HG02840 (cell line): Measurements from ENCODE around the gene CCDC6.

Experiments used
- ATAC-seq: cut with Tn5 transposase; IDR thresholded peaks from one replicate; pipeline ENCODE4 v1.9.1; 2021; ENCODE audit warnings: mild to moderate bottlenecking, moderate library complexity, moderate number of reproducible peaks; ENCODE audit not compliant: unreplicated experiment, low FRiP score

The CCDC6 gene

DNA sequence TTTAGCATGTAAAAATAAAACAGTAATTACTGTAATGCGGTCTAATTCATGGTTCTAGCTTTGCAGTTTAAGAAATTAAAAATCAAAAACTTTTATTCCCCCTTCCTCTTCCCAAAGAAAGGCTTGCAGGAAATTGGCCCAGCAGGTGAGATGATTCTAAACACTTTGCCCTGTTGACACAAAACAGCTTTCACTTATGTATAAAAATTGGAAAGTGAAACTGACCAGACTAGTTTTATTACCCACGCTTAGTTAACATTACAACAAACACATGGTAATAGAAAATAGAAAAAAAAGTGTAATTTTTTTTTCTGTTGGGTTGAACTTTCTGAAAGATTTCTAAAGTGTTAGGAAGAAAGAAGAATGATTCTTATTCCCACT is 1.2 kb upstream of the CCDC6 start:
- no peak for ATAC-seq

DNA sequence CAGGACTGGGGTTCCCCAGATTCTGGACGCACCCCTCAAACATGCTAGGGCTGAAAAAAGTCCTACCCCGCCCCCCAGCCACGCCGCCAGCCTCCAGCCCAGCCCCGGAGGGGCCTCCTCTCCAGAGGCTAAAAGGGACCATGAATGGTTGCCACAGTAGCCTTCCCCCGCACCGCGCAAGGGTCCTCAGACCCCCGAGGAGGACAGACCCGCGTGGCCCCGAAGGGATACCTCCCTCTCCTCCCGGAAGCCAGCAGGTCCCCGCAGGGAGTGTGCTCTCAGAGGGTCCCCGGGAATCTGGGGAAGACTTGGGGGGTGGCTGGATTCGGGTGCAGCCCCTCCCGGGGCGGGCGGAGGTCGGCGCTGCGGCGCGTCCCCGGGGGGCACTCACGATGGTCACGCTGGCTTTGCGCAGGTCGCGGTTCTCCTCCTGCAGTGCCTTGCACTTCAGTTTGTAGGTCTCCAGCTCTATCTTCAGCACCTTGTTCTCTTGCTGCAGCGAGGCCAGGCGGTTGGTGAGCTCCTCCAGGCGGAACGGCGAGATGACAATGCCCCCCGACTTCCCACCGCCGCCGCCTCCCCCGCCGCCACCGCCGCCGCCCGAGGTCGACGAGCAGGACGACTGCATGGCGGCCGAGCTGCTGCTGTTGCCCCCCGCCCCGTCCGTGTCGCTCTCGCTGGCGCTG is 482 bp downstream of the CCDC6 start:
- peak; percentile 3 for ATAC-seq

DNA sequence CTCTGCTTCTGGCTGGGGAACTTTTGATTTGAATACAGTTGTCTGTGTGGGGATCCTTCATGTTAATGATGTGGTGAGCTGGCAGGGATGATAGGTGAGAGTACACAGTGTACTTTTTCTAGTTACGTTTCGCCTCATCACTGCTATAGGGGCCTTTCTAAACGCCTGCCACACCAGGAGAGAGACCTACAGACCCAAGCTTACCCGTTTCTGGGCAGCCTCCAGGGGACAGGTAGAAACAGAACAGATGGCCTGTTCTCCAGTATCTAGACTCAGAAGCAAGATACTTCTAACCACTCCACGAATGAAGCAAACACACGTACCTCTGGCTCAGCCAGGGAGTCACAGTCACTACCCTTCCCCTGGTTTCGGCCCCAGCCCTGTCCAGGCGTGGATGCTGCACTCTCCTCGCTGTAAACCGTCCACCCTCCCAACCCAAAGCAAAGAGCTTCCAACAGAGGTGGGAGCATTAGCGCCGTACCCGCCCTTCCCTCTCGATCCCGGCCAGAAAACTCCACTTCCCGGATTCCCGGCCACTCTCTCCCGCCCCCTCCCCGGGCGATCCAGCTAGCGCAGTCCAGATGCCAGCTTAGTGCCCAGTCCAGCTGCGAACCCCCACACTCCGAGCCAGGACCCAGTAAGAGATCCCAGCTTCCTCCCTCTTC is 1.2 kb downstream of the CCDC6 start:
- ATAC-seq, result peak; percentile 50

DNA sequence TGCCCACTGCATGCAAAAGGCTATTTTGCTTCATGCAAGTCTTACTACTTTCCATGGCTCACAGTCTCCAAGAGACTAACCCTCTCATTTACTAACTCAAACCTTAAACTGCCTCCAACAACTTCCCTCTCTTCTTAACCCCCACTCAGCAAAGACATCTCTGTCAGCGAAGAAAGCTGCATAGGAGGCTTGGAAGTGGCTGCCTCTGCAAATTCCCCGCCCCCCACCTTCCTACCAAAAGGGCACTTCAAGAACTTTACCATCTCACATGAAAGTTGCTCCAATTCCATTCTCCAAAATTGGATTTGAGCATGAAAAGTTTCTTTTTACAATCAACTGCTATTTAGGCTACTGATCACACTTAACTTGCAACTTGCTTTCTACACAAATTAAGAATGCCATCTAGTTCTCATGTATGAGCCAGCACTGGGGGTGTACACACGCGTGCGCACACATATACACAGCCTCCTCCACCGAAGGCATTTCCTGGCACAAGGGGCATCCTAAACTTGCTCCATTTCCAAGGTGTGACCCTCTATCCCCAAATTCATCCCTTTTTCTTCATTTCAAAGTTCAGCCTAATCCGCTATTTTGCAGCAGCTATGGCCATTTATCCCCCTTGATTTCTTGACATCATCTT is 1.8 kb downstream of the CCDC6 start:
- no peak for ATAC-seq

DNA sequence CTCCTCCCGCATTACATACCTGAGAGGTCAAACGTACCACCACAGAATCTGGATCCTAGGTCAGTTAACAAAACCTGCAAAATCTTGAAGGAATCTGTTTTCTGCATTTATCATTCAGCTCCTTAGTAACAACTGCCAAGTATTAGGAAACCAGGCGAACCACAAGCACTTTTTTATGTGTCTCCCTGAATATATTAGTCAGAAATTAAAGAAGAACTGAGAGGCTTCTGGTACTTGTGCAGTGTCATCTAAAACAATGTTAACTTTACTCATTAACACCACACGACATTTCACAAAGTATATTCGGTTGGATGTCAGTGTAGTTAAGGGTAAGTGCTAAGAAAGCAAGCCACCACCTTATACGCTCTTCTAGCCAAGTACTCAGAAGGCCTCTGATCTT is 2.5 kb downstream of the CCDC6 start:
- no peak for ATAC-seq

DNA sequence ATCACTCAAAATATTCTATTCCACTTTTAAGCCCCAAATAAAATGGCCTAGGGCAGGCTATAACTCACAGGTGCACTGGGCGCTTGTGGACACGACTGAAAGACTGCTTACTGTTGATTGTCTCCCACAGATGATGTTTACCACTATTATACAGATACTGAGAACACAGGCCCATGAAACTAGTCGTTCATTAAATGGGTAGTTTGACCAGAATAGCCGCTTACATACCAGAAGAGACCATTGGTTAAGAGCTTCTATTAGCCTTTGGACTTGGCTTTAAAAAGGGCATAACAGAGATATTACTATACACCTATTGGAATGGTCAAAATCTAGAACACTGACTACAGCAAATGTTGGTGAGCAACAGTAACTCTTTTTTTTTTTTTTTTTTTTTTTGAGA is 4.3 kb downstream of the CCDC6 start:
- no peak for ATAC-seq

DNA sequence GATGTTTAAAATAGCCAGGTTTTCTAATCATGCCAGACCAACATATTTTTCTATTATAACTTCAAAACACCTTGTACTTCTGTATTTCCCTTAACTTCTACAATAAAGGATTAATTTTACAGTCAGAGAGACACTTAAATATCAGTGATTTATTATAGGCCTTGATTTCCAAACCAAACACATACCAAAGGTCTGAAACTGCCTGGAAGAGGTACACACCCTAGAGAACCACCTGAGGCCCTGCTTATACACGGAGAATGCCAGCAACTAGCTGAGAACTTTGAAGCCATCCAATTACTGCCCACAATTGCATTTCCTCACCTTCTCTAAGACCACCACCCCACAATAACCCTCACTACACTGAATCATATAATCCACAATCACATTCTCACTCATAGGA is 4.9 kb downstream of the CCDC6 start:
- ATAC-seq, result no peak

DNA sequence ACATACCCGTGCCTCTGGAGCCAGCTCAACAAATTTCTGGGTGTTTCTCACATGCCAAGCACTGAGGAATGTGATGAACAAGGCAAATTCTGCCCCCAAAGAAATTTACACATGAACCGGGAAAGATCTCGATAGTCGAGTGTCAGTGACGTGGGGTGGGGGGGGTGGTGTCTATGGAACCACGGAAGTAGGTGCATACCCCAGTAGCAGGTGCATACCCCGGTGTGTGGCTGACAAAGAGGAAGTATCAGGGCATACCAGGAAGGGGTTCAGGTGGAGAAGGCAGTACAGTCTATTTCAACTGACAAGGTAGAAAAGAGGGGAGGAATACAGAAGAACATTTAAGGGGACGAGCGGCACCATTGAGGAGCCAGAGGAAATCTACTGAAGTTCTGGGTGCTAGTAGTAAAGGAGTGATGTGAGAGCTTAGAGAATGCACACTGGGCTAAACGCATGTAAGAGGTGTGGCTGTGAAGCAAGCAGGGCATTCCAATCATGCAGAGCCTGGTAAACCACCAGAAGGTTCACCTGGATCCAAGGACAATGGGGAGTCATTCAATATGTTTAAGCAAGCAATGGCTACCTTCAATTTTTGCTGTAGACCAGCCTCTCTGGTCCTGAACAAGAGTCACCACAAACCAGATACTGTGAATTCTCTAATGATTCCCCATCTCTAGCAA is 6.2 kb downstream of the CCDC6 start:
- no peak for ATAC-seq

DNA sequence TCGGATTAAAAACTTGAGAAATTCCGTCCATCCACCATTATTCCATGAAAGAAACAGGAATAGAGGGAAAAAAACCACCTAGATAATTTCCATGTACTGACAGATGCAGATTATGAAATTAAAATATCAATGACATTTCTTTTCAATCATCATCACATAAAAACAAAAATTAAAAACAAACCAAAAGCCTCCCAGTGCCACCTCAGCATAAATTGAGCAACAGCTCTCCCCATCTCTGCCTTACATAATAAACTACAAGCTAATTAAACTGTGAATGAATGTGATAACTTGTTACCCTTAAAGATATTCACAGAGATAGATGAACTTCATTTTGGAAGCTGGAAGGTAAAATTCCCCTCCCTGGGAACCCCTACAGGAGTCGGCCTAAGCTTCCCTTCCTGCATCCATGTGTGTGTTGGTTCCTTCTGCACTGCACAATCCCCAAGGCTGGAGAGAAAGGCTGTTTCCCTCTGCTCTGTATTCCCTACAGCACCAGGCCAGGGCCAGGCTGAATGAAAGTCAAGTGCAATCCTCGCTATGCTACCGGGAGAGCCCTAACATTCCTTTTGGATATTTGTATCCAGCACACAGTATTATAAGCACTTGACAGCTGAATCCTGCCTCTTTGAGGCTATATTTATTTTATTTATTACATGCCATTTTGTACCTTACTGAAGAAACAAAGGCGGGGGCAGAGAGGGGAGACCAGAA is 8.1 kb downstream of the CCDC6 start:
- ATAC-seq, result no peak

DNA sequence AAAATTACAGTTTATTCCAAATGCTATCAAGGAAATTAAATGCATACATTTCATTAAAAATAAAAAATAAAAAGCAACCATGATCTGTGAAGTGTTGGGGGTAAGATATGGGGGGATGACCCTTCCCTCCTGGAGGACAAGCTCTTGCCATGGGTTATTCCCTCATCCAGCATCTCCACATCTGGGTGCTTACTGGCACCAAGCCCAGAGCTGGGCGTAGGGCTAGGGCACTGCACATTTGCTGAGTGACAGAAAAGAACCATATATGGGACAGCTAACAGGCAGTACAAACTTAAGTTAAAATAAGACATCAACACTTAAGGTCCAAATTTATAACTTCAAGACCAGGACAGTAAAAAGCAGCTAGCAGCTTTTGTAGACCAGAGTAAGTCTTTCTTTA is 10.2 kb downstream of the CCDC6 start:
- no peak for ATAC-seq

DNA sequence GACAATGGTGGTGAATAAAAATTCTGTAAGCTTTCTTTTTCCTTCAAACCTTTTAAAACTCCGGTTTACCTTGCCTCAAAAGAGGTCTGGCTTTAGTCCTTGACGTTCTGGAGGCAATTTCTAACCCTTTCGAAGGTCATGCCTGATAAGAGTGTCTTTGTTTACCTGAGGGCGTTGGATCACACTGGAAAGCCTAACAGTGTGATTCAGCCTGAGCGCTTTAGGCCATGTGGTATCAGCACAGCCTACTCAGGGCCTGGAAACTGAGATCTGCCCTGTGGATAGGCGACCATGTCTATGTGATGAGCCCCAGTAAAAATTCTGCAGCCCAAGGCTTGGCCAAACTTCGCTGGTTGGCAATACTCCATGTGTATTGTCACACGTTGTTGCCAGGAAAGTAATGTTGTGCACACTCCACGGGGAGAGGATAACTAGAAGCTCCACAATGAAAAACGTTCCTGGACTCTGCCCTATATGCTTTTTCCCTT is 10.7 kb downstream of the CCDC6 start:
- no peak for ATAC-seq

DNA sequence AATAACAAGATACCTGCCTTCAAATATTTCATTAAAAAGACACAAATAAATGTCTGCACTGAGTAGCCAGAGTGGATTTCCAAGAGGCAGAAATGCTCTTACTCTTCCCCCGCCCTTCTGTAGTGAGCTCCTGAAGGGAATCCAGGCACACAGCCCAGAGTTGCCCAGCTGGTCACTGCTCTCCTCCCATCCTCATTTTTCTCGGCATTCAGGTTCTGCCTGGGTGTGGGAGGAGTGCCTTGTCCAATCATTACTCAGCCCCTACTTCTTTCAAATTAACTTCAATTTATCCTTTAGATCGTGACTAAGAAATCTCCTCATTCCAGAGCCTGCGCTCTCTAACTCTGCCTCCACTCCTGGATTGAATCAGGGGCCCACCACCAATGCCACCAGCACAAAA is 12.2 kb downstream of the CCDC6 start:
- ATAC-seq, result no peak

DNA sequence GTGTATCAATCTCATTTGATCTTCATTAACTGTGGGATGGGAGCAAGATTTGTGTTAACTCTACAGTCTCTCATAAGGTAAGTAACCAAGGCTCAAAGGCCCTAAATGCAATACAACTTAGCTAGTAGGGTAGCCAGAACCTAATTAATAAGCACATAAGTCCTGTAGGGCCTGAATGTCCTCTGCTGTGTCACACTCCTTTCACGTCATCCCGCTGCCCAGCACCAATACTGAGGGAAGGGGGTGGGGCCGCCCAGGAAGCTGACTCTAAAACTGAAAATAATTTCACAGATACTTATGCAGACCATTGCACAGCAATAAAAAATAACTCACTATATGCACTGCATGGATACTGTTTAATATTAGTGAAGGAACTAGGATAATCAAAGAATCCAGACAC is 13.7 kb downstream of the CCDC6 start:
- no peak for ATAC-seq

DNA sequence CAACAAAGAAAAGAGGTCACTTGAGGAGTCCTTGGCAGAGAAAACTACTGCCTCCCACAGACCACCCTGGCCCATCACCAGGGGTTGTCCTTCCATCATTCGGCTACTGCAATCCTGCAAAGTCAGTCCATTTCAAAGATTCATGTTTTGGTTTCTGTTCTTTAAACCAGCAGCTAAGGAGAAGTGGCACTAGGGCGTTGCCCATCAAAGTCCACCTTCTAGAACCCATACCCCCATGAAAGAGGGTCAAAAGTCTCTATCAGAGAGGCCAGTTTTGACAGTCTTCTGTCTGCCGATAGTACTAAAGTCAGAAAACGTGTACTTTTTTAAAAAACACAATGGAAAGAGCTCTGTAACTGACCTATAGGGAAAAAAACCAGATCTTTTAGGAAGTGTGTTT is 14.4 kb downstream of the CCDC6 start:
- no peak for ATAC-seq

DNA sequence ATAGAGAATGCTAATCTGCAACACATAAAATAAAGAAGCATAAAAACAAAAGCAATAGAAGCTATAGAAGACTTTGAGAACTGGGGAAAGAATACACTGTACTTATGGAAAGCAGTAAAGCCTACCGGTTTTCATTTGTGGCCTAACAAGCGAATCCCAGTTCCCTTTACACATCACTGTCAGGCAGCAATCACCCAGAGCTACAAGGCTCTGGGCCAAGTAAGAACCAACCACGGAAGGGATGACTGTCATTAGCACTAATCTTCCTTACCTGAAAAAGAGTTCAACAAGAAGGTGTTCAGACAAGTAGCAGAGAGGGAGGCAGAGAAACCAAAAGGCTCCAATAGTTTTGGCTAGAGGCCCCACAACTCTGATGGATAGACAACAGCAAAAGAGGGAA is 15.0 kb downstream of the CCDC6 start:
- ATAC-seq, result no peak

DNA sequence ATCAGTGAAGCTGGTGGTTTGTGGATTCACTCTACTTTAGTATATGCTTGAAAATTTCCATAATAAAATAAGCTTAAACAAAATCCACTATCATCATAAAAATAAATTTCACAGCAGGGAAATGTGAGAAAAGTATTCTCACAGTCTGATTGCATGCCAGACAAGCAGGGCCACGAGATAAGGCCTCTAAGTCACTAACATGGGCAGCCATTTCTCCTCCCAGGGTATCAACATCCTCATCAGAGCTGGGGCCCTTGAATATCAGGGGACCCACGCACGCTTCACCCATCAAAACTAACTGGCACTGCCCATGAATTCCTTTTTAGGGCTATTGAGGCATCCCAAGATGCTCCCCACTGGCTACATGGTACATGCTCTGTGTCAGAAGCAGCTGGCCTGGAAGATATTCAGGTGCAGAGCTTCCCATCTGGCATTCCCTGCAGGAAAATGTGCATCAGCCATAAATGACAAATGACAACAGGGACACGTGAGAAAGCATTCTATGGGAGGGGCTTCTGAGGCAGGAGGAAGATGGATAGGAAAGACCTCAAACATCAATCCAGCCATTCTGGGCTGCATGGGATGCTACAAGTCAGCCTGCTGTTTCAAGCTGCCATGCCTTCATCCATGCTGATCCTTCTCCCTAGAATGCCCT is 17.4 kb downstream of the CCDC6 start:
- no peak for ATAC-seq

DNA sequence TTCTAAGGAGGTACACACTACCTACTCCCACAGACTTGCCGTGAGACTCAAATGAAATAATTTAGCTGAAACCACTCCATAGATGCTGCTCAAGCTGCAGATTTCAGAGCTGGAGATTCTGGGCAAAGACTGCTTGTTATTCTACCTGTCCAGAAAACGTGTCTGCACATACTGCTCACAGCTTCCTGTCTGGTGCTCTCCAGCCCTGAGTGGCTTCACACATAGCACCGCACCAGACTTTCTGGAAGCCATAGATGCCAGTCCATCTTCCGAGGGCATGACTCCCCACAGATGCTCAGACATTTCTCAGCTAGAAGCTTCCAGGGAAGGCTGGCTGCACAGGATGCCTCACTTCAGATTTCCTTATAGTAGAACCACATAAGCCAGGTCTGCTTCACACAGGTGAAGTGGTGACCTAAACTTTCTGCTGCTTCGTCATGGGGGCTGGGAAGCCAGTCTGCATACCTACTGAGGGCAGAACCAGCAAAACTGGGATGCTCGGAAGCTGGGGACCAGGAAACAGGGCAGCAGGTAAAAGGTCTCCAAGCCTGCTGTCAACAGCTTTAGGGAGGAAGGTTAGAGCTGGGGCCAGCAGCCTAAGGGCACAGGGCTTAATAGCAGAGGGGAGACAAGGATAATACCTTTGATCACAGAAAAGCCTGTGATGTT is 18.2 kb downstream of the CCDC6 start:
- ATAC-seq, result no peak

DNA sequence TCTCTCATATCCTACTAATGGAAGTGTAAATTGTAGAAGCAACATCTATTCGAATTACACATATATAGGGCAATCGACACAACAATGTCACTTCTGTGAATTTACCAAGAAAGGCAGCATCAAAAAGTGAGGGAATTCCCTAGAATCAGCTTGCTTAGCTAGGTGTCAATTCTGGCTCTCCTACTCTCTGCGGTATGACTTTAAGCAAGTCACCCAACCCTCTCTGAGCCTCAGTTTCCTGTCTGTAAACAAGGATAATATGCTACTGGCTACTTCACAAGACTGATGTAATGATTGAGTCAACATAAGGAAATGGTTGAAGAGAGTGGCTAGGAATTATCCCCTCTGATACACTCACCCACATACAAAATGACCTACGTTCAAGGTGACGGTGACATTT is 19.4 kb downstream of the CCDC6 start:
- no peak for ATAC-seq

DNA sequence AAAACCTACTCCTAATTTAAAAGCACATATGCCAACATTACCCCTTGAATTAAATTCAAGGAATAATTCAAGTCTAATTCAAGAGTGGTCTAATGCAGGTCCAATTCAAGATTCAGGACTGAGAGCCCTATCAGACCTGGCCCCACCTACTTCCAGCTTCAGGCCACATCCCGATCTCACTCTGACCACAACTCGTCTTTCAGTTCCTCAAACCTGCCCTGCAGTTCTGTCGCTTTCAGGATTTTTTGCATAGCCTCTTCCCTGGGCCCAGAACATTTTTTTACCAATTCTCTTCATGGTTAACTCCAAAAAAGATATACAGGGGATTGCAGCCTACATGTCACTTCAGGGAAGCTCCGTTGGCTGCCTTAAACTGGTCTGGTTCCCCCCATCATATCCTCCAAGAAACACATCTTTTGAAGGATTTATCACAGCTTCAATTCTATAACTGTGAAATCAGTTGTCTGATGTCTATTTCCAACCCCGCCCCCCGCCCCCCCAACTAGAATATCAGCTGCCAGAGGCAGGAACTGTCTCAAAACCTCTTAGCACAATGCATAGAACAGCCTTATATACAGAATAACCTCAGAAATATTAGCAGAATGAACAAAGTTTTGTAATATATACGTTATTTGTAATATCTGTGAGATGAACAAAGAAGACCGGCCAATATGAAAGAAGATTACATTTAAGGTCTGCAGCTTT is 20.8 kb downstream of the CCDC6 start:
- ATAC-seq, result peak; percentile 83
